Raji (cell line): ENCODE results near the gene WDR18.

ENCODE experiments used
- POLR2A ChIP-seq: IDR thresholded peaks from 2 replicates; pipeline ENCODE4 v1.6.1; 2011; ENCODE audit warnings: low read depth, low read length, control low read depth; ENCODE audit not compliant: insufficient read depth

The WDR18 gene

GRCh38 chr19:991932-992669, 8.0 kb downstream of the WDR18 start:
- TF ChIP-seq POLR2A, result no peak

GRCh38 chr19:992670-993055, 8.5 kb downstream of the WDR18 start:
- no peak for TF ChIP-seq POLR2A

GRCh38 chr19:993361-993830, 9.3 kb downstream of the WDR18 start:
- TF ChIP-seq POLR2A, result no peak

GRCh38 chr19:993831-994393, 9.8 kb downstream of the WDR18 start:
- TF ChIP-seq POLR2A, result no peak

GRCh38 chr19:994516-994915, 10.4 kb downstream of the WDR18 start:
- no peak for TF ChIP-seq POLR2A

- TF ChIP-seq POLR2A, result no peak
These were observed 11.1 kb downstream of the WDR18 start for GRCh38 chr19:995051-995827.

- TF ChIP-seq POLR2A, result no peak
These were observed 12.1 kb downstream of the WDR18 start for GRCh38 chr19:996051-996838.

GRCh38 chr19:998064-998463, 13.9 kb downstream of the WDR18 start:
- no peak for TF ChIP-seq POLR2A

- TF ChIP-seq POLR2A, result no peak
These were observed 15.2 kb downstream of the WDR18 start for GRCh38 chr19:999379-999719.

GRCh38 chr19:1000095-1000494, 15.9 kb downstream of the WDR18 start, which contains the start of gene GRIN3B:
GRIN3B (plus strand) TSS chr19:1000419; CDS start chr19:1000438, 19 bp downstream.
- TF ChIP-seq POLR2A, result no peak

GRCh38 chr19:1000591-1001537, 16.7 kb downstream of the WDR18 start:
- no peak for TF ChIP-seq POLR2A

GRCh38 chr19:1001538-1002166, 17.5 kb downstream of the WDR18 start:
- no peak for TF ChIP-seq POLR2A

GRCh38 chr19:1002600-1002999, 18.5 kb downstream of the WDR18 start:
- TF ChIP-seq POLR2A, result no peak

GRCh38 chr19:1003283-1003682, 19.1 kb downstream of the WDR18 start:
- no peak for TF ChIP-seq POLR2A
